ENCODE measurements around the gene NKAIN2. TPM values are rescaled to one million over a fixed set of nuclear protein-coding genes. Genes with fewer than 3 reads are reported as not detected.

NKAIN2 gene
- total and polyA plus RNA-seq, 7 donors: 0.08 to 13.5 (median 1.1) TPM

DNA sequence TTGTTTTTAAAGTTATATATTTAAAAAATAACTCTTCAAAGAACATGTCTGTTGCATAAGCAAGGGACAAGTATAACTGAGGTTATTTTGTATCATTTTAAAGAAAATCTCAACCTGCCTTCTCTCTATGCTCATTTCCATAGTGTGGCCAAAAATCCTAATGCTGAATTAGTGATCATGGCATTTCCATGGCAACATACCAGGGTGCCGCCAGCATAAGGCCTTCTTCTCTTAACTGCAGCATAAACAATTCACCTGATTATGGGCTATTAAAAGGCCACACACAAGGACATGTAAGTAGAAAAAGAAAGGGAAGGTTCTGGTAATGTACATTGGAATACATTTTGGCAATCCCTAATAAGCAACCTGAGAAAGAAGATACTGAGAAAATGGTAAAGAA lies 1063.5 kb downstream of the NKAIN2 start:
- ATAC-seq (no peak), DNase-seq (no peak)
- TF ChIP-seq, protein P1, sequence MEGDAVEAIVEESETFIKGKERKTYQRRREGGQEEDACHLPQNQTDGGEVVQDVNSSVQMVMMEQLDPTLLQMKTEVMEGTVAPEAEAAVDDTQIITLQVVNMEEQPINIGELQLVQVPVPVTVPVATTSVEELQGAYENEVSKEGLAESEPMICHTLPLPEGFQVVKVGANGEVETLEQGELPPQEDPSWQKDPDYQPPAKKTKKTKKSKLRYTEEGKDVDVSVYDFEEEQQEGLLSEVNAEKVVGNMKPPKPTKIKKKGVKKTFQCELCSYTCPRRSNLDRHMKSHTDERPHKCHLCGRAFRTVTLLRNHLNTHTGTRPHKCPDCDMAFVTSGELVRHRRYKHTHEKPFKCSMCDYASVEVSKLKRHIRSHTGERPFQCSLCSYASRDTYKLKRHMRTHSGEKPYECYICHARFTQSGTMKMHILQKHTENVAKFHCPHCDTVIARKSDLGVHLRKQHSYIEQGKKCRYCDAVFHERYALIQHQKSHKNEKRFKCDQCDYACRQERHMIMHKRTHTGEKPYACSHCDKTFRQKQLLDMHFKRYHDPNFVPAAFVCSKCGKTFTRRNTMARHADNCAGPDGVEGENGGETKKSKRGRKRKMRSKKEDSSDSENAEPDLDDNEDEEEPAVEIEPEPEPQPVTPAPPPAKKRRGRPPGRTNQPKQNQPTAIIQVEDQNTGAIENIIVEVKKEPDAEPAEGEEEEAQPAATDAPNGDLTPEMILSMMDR (IDR thresholded peaks at IDR 0.05): no peak
- Histone ChIP-seq H3K4me1 (no peaks in the 10 kb centered on the region), H3K27ac (no peak overlapping the region), H3K9me3 (no peaks in the 10 kb centered on the region), H3K36me3 (ENCODE audit: insufficient read depth in 1 of 2, low read depth in 1 of 2) (no peaks in the 10 kb centered on the region), H3K27me3 (ENCODE audit: insufficient read depth in 3 of 3, low read length in 2 of 3) (no peaks in the 10 kb centered on the region), H3K4me3 (no peak overlapping the region)
- 0 to 95% (median 92%) methylated on average over 1 of the region's 1 CpG for whole genome bisulfite sequencing, 3 donors
- intact Hi-C loops (cut with DNase I): no loop called here

DNA sequence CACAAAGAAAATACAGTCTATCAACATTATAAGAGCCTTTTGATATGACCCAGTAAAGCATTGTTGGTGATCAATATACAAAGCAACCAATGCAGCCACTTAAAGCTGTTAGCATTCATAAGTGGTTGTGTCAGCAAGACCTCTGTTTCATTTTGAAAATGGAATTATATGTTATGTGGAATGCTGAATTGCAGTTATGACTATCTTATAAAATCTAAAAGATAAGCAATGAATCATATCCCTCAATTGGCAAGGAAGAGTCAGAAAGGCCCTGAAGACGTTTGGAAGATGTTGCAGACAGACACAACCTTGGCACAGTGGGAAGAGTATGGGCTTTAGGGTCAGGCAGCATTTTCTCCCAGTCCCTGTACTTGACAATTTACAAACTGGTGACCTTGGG lies 1064.8 kb downstream of the NKAIN2 start:
- intact Hi-C loops (cut with DNase I): loop anchor here in 1 of 2 donors (2.0 kb wide), 1 partner anchor 244 kb away; no protein-coding TSS in a partner anchor

DNA sequence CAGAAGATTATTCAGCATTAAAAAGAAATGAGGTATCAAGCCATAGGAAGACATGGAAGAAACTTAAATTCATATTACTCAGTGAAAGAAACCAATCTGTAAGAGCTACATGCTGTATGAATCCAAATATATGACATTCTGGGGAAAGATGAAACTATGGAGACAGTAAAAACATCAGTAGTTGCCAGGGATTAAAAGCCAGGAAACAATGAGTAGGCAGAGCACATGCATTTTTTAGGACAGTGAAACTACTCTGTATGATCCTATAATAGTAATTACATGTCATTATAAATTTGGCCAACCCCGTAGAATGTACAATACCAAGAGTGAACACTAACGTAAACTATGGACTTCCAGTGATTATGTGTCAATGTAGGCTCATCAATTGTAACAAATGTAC lies 1065.8 kb downstream of the NKAIN2 start:
- ATAC-seq: no peak
- TF ChIP-seq, protein P1 (IDR thresholded peaks at IDR 0.05): no peak
- Histone ChIP-seq H3K9me3 (no peaks in the 10 kb centered on the region), H3K4me3 (no peak overlapping the region), H3K27me3 (ENCODE audit: insufficient read depth in 3 of 3, low read length in 2 of 3) (no peaks in the 10 kb centered on the region), H3K4me1 (no peaks in the 10 kb centered on the region), H3K27ac (no peak overlapping the region), H3K36me3 (ENCODE audit: insufficient read depth in 1 of 2, low read depth in 1 of 2) (no peaks in the 10 kb centered on the region)
- DNase-seq: no peak
- intact Hi-C loops (cut with DNase I): loop anchor here in 1 of 2 donors (2.0 kb wide), 1 partner anchor 243 kb away; no protein-coding TSS in a partner anchor
- WGBS, 3 donors: 72 to 80% (median 74%) methylated on average over 2 of the region's 2 CpGs

More for the DNA sequence above, 1064.8 kb downstream of the NKAIN2 start:
- no peak overlapping the region for H3K4me3 ChIP-seq
- DNase-seq (no peak), ATAC-seq (no peak)
- no peaks in the 10 kb centered on the region for H3K27me3 ChIP-seq (ENCODE audit: insufficient read depth in 3 of 3, low read length in 2 of 3)
- H3K9me3 ChIP-seq: no peaks in the 10 kb centered on the region
- 37 to 55% (median 39%) methylated on average over 1 of the region's 1 CpG for WGBS, 3 donors
- no peaks in the 10 kb centered on the region for H3K36me3 ChIP-seq (ENCODE audit: insufficient read depth in 1 of 2, low read depth in 1 of 2)
- no peaks in the 10 kb centered on the region for H3K4me1 ChIP-seq
- TF ChIP-seq, protein P1 (IDR thresholded peaks at IDR 0.05): no peak
- no peak overlapping the region for H3K27ac ChIP-seq

DNA sequence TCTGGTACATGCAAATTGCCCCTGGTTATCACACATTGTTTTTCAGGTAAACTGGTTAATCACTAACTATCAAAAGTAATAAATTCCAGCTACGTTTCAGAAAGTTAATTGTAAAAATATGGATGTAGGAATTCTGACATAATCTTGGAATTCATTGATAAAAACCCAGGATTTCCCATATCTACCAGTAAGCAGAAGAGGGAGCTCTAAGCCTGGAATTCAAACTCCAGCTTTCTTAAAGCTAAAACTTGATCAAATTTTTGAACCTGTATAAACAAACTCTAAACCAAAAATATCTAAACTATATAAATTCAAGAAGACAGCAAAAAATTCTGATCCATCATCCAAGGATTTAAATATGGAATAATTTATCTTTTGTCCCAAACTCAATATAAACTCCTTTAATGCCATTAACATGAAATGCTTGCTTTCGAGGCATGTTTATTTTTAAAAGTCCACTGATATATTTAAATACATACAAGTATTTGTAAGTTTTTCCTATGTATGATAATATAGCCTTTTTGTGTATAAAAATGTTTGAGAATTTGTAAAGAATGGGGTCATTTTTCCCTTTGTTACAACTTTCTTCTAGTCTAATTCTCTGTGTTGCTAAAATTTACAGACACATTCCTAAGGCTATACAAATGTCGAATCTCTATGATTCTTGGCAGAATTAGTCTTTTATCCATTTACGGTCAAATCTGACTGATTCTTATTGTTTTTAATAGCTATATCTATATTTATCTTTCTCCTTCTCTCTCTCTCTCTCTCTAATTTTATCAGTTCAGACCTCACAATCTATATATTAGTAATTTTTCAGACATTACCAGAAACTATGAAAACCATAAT lies 1067.2 kb downstream of the NKAIN2 start:
- H3K4me3 ChIP-seq: no peak overlapping the region
- intact Hi-C loops (cut with DNase I): loop anchor here in 1 of 2 donors (5.0 kb wide), 1 partner anchor 241 kb away; no protein-coding TSS in a partner anchor
- TF ChIP-seq, protein P1 (IDR thresholded peaks at IDR 0.05): peak; percentile 62
- WGBS, 3 donors: 49 to 55% (median 50%) methylated on average over 4 of the region's 4 CpGs
- H3K27ac ChIP-seq: no peak overlapping the region
- no peaks in the 10 kb centered on the region for H3K36me3 ChIP-seq (ENCODE audit: insufficient read depth in 1 of 2, low read depth in 1 of 2)
- H3K4me1 ChIP-seq: no peaks in the 10 kb centered on the region
- no peak for DNase-seq
- no peaks in the 10 kb centered on the region for H3K27me3 ChIP-seq (ENCODE audit: insufficient read depth in 3 of 3, low read length in 2 of 3)
- H3K9me3 ChIP-seq: no peaks in the 10 kb centered on the region
- ATAC-seq: no peak
